Esophagus muscularis mucosa (tissue), 4 donors: ENCODE results near the gene SP2.

Source experiments
- EP300 ChIP-seq: sonication (generic); formaldehyde crosslinking; IDR thresholded peaks from one replicate; pipeline ENCODE4 v1.6.1; 2017; ENCODE audit warnings: antibody characterized with exemption
- POLR2A ChIP-seq: fragments of 450-650 bp; IDR thresholded peaks from one replicate; pipeline ENCODE4 v1.6.1; 2017; ENCODE audit warnings: antibody characterized with exemption, moderate library complexity, mild to moderate bottlenecking, low read depth
- TF ChIP-seq, protein P1 (sequence below), 3 experiments: fragments of 200-600 bp in 2 of 3; fragments of 450-650 bp in 1 of 3; sonication (generic) in 2 of 3; IDR thresholded peaks; one replicate each; pipeline ENCODE4 v1.5.1; 2017 to 2019; ENCODE audit warnings: antibody characterized with exemption in 3 of 3, mild to moderate bottlenecking in 2 of 3, moderate library complexity in 1 of 3

DNA sequence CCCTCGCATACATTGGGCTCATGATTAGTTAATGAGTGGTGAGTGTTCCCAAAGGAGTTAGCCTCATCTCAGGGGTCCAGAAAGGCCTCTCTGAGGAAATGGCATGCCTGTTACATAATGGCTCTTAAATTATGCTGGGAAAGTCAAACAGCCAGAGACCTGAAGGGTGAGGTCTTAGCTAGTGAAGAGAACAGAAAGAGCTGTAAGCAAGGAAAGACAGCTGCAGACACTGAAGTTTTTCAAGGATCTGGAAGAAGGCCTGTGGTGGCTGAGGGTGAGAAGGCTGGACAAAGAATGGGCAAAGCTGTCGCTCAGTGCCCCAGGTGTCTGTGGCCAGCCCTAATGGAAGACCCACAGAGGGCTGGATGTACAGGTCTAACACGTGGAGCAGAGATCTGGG lies 10.4 kb downstream of the SP2 start:
- TF ChIP-seq, protein P1, sequence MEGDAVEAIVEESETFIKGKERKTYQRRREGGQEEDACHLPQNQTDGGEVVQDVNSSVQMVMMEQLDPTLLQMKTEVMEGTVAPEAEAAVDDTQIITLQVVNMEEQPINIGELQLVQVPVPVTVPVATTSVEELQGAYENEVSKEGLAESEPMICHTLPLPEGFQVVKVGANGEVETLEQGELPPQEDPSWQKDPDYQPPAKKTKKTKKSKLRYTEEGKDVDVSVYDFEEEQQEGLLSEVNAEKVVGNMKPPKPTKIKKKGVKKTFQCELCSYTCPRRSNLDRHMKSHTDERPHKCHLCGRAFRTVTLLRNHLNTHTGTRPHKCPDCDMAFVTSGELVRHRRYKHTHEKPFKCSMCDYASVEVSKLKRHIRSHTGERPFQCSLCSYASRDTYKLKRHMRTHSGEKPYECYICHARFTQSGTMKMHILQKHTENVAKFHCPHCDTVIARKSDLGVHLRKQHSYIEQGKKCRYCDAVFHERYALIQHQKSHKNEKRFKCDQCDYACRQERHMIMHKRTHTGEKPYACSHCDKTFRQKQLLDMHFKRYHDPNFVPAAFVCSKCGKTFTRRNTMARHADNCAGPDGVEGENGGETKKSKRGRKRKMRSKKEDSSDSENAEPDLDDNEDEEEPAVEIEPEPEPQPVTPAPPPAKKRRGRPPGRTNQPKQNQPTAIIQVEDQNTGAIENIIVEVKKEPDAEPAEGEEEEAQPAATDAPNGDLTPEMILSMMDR (IDR thresholded peaks at IDR 0.05), result no peak
- TF ChIP-seq POLR2A (no peak), EP300 (no peak)
